LNCAP (cell line): ENCODE measurements around the gene B3GALNT1.

Source experiments
- CTCF ChIP-seq: fragments of 450-650 bp; IDR thresholded peaks from 2 replicates; pipeline ENCODE4 v1.5.1; 2017; ENCODE audit warnings: mild to moderate bottlenecking

B3GALNT1 gene

GRCh38 chr3:161100994-161101393, 4.2 kb downstream of the B3GALNT1 start:
- TF ChIP-seq CTCF: no peak

GRCh38 chr3:161096771-161097367, 8.3 kb downstream of the B3GALNT1 start:
- peak; percentile 66 for TF ChIP-seq CTCF

GRCh38 chr3:161093895-161094294, 11.3 kb downstream of the B3GALNT1 start:
- no peak for TF ChIP-seq CTCF

GRCh38 chr3:161084277-161084676, 20.9 kb downstream of the B3GALNT1 start:
- TF ChIP-seq CTCF: no peak

- no peak for TF ChIP-seq CTCF
Observed at GRCh38 chr3:161083131-161083530, 22.0 kb downstream of the B3GALNT1 start.

GRCh38 chr3:161082063-161082462, 23.1 kb downstream of the B3GALNT1 start:
- no peak for TF ChIP-seq CTCF

GRCh38 chr3:161081633-161082032, 23.5 kb downstream of the B3GALNT1 start:
- no peak for TF ChIP-seq CTCF

- TF ChIP-seq CTCF: no peak
Observed at GRCh38 chr3:161073181-161073580, 32.0 kb downstream of the B3GALNT1 start.
